Measurements from ENCODE around the gene POLG.

GRCh38 chr15:89322822-89323221, 11.8 kb downstream of the POLG start:
- TF ChIP-seq CTCF (IDR thresholded peaks at IDR 0.05) (no peak), EP300 (IDR thresholded peaks at IDR 0.05) (no peak), POLR2A (IDR thresholded peaks at IDR 0.05) (no peak)
